ENCODE results near the gene GID8. TPM values are rescaled to one million over a fixed set of nuclear protein-coding genes. Genes with fewer than 3 reads are reported as not detected.

Gene GID8
- total and polyA plus RNA-seq, 2 experiments from 2014 or later, result 41.8 to 106 TPM

- H3K27ac Mint-ChIP-seq, result peak overlapping the region; percentile 28; the same call in 1 of the 2 replicates
Observed at GRCh38 chr20:62897666-62898065, 40.3 kb upstream of the GID8 start.

More at GRCh38 chr20:62897666-62898065, 40.3 kb upstream of the GID8 start:
- Mint-ChIP-seq H3K36me3 (ENCODE audit: low read depth) (peaks cover 56% of the 10 kb centered on the region), H3K9me3 (no peaks in the 10 kb centered on the region; the same call in 2 of the 3 replicates), H3K4me1 (peaks cover 43% of the 10 kb centered on the region), H3K4me3 (no peak overlapping the region; the same call in 2 of the 3 replicates), H3K27me3 (ENCODE audit: insufficient read depth, low read depth, poor library complexity) (peaks cover 30% of the 10 kb centered on the region)
- DNase-seq (ENCODE audit: low spot score) (no peak), ATAC-seq (no peak)
- Histone ChIP-seq H4K20me1 (replicated peaks; ENCODE audit: insufficient read depth) (peaks cover 38% of the 10 kb centered on the region), H2AFZ (no peak overlapping the region), H3K9me2 (ENCODE audit: insufficient read depth) (no peaks in the 10 kb centered on the region), H3K4me2 (no peak overlapping the region), H3K36me3 (ENCODE audit: insufficient read depth) (peaks cover 48% of the 10 kb centered on the region), H3K4me1 (ENCODE audit: insufficient read depth) (peaks cover 33% of the 10 kb centered on the region), H3K27me3 (ENCODE audit: insufficient read depth) (no peaks in the 10 kb centered on the region), H3K4me3 (no peak overlapping the region), H3F3A (replicated peaks; ENCODE audit: low read depth) (peaks cover 66% of the 10 kb centered on the region), H3K79me2 (replicated peaks; ENCODE audit: insufficient read depth) (no peaks in the 10 kb centered on the region), H3K27ac (ENCODE audit: low read depth) (peak overlapping the region; percentile 64)
- TF ChIP-seq NANOG (IDR thresholded peaks at IDR 0.05; ENCODE audit: borderline replicate concordance) (no peak), ZNF462 (CRISPR knock-in tag; IDR thresholded peaks at IDR 0.05) (no peak), CTCF (conservative IDR thresholded peaks at IDR 0.05; ENCODE audit: low read depth in 2 of 2) (no peak)

Measured in GM23338 (cell line).